Stimulated activated CD4-positive, alpha-beta T cell treated with anti-CD3 and anti-CD28 coated beads, Interleukin-1b, Interleukin-23, amount 100 ng/mL, for 24 hours (primary cell): ENCODE measurements around the gene MAN2B1.
"Not testable (repeated sequence)": the region's sequence is repeated elsewhere in the genome, so short reads cannot be mapped to it uniquely, and the experiment has no call there.

Source experiments
- DNase-seq, 4 experiments: peaks; one replicate each; pipeline ENCODE4 v3.0.0-alpha.2; 2020; ENCODE audit warnings: low read depth in 4 of 4, low spot score in 1 of 4

Gene MAN2B1

GRCh38 chr19:12664406-12665280, 1.9 kb downstream of the MAN2B1 start:
- no peak for DNase-seq

DNA sequence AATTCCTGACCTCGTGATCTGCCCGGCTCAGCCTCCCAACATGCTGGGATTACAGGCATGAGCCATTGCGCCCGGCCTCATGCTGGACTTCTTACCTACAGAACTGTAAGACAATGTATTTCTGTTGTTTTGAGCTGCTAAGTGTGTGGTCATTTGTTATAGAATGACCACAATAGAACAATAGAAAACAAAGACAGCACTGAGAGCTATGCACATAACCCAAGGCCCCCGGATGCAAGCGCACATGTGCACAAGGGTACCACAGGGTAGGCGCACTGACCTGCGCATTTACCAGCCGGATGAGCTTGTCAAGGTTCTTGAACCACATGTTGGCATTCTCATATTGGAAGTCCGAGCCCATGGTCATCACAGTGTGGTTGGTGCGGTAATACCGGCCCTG, 5.6 kb downstream of the MAN2B1 start:
- DNase-seq, result no peak

DNA sequence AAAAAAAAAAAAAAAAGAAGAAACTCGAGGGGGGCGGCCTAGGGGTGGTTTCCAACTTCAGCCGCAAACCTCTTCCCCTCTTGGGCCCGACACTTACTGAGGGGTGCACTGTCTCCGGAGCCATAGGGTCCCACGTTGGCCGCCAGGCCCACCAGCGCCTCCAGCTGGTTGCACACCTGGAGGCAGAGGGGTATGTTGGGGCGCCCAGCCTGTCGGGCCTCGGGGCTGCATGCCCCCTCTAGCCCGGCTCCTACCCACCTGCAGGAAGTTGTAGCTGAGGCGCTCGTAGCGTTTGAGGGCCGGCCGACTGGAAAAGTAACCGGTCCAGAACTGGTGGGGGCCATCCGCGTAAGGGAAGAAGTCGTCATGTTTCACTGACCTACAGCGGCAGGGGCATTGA, 8.6 kb downstream of the MAN2B1 start:
- DNase-seq, result no peak

- peak in 1 of 4 experiments; percentile 36 for DNase-seq
Observed at GRCh38 chr19:12656899-12657571, 9.5 kb downstream of the MAN2B1 start.

GRCh38 chr19:12655546-12655945, 11.0 kb downstream of the MAN2B1 start:
- no peak for DNase-seq

DNA sequence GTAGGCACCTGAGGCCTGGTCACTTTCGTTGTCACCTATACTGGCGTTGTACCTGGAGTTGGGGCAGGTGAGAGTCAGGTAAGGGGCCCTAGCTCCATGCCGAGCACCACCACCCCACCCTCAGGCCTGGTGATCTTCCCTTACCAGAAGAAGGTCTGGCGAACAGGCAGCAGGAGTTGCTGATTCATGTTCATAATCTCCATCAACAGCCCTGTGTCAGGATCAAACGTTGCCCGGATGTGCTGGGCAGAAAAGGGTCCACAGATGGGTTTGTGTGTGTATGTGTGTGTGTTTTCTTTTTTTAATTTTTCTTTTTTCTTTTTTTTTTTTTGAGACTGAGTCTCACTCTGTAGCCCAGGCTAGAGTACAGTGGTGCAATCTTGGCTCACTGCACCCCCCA, 14.3 kb downstream of the MAN2B1 start:
- no peak for DNase-seq

GRCh38 chr19:12649941-12650340, 16.6 kb downstream of the MAN2B1 start:
- DNase-seq, result no peak

DNA sequence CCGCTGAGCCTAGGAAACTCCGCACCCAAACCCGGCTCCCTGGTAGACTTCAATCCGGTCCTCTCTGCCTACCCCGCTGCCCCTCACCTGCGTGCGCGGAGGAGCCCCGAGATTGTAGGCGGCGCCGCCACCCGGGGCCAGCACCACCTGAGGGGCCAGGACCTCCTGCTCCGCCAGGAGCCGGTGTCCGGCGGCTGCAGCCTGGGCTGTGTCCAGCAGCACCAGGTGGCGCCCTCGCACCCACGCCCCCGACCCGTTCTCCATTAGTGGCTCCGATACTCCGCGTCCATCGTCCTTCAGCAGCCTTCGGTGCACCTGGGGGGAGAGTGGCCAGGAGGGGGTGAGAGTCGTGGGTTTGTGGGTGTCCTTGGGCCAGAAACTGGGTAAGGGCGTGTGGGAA, 18.5 kb downstream of the MAN2B1 start:
- no peak for DNase-seq

DNA sequence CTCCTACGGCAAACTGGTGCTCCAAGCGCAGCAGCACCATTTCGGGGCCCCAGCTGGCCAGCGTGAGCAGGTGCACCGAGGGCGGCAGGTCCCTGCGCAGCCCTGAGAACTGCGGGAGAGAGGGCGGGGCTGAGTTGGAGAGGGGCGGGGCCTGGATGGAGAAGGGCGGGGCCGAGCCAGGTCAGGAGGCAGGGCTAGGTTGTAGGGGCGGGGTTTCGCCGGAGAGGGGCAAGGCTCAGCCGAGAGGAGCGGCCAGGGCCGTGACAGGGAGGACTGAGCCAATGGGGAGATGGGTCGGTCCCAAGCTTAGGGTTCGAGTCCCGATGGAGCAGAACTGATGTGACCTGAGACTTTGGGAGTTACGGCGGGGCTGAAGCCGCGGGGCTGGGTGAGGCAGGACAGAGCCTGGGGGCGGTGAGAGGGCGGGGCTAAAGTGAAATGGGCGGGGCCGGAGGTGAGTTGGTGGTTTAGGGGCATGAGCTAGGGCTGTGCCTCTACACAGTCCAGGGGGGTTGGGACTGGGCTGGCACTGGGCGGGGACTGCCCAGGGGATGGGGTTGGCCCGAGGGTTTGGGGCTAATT, 19.0 kb downstream of the MAN2B1 start:
- peak in 2 of 4 experiments; percentile 26 to 28 for DNase-seq

- no peak for DNase-seq
Observed at GRCh38 chr19:12647047-12647446, 19.5 kb downstream of the MAN2B1 start.

- DNase-seq, result no peak
Observed at GRCh38 chr19:12646551-12646950, 20.0 kb downstream of the MAN2B1 start.

- DNase-seq, result not testable (repeated sequence)
Observed at GRCh38 chr19:12643716-12644115, 22.8 kb downstream of the MAN2B1 start.

DNA sequence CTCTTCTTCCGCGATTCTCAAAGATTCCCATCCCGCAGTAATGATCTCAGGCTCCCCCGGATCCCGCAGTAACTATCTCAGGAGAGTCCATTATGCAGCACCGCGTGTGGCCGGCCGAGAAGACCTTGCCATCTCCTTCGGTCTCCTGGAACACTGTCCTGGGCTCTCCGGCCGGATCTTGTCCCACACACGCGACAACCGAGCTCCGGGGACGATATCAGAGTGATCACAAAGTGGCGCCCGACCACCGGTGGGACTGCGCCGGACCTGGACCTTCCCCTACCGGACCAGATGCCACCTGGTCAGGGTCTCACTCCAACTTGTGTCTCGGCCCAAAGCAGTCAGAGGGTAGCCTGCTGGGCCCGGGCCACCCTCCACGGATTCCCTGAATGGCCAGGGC, 24.0 kb downstream of the MAN2B1 start:
- no peak for DNase-seq

DNA sequence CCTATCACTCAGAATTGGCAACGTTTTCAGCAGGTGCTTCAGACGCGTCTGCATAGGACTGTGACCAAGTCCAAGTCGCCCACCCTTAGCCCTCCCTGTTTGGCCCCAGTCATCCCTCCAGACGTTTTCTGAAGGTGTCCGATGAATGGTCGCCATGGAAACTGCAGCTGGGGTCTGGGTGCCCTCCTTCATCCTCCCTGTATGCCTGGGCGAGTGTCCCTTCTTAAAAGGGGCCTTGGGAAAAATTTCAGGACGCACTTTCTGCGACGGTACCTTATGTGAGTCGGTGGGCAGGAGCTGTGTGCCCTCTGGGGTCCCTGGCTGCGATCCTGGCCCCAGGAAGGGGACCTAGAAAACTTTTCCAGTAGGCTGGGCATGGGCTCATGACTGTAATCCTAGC, 25.1 kb downstream of the MAN2B1 start:
- no peak for DNase-seq

DNA sequence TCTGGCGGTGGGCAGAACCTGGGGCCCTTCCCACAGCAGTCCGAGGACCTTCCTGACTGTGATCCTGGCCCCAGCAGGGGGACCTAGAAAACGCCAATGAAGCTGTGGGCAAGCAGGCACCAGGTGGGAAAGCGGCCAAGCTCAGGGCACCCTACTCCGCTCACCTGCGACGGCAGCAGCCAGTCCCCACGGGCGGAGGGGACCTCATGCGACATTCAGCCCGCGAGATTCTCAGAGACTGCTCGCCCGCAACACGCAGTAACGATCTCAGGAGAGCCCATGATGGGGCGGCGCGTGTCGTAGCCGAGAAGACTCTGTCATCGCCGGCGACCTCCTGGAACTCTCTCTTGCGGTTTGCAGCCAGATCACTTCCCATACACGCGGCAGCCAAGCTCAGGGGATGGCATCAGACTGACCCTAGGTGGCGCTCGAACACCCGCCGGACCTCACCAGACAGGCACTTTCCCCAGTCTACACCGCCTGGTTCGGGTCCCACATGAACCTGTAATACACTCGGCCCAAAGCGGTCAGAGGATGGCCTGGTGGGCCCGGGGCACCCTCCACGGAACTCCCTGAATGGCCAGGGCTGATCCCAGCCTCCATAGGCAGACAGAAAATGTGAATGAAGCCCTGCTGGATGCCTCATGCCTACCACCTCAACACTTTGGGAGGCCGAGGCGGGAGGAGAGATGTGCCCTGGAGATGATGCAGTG, 26.5 kb downstream of the MAN2B1 start:
- peak; percentile 66 to 85 (median 82) for DNase-seq

- no peak for DNase-seq
Observed at GRCh38 chr19:12638611-12639182, 27.8 kb downstream of the MAN2B1 start.

DNA sequence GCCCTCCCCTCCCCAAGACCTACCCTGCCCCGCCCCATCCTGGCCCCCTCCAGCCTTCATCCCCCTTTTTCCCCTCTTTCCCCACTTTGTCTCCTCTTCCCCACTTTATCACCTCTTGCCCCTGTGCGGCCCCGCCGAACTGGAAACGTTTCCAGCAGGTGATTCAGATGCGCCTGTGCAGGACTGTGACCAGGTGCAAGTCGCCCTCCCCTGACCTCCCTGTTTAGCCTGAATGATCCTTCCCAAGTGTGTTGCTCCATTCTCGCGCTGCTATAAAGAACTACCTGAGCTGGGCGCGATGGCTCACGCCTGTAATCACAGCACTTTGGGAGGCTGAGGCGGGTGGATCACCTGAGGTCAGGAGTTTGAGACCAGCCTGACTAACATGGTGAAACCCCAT, 29.9 kb downstream of the MAN2B1 start:
- DNase-seq, result no peak

GRCh38 chr19:12629215-12629614, 37.3 kb downstream of the MAN2B1 start:
- DNase-seq, result no peak

- DNase-seq, result no peak
Observed at GRCh38 chr19:12628040-12629022, 38.2 kb downstream of the MAN2B1 start.

DNA sequence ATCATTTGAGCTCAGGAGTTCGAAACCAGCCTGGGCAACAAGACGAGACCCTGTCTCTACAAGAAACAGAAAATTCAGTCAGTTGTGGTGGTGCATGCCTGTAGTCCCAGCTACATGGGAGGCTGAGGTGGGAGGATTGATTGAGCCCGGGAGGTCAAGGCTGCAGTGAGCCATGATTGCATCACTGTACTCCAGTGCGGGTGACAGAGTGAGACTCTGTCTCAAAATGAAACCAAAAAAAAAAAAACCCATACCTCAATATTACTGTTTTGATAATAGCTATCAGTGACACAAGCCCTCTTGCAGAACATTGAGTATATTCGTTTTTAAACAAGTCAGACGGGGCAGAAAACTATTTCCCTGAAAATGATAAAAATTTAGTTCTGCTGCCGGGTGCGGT, 39.6 kb downstream of the MAN2B1 start:
- no peak for DNase-seq
